SK-N-MC (cell line): ENCODE results near the gene HS3ST3B1.

Experiments
- FOXP2 ChIP-seq: optimal IDR thresholded peaks from 2 replicates; pipeline ENCODE3; 2011; ENCODE audit warnings: mild to moderate bottlenecking, moderate library complexity; ENCODE audit not compliant: insufficient read depth; ENCODE audit errors: extremely low read length, control extremely low read depth
- POLR2AphosphoS5 ChIP-seq: IDR thresholded peaks from 2 replicates; pipeline ENCODE4 v1.6.1; 2012; ENCODE audit warnings: mild to moderate bottlenecking, low read depth, low read length, borderline replicate concordance

GRCh38 chr17:14298221-14298946, 2.5 kb upstream of the HS3ST3B1 start:
- TF ChIP-seq FOXP2 (no peak), POLR2AphosphoS5 (no peak)
